GOT3 (cell line): ENCODE results near the gene TEX53.

Experiments used
- DNase-seq: peaks from one replicate; lab custom pipeline; 2025; ENCODE audit warnings: mixed read lengths; lab: John Stamatoyannopoulos, UW

Gene TEX53

DNA sequence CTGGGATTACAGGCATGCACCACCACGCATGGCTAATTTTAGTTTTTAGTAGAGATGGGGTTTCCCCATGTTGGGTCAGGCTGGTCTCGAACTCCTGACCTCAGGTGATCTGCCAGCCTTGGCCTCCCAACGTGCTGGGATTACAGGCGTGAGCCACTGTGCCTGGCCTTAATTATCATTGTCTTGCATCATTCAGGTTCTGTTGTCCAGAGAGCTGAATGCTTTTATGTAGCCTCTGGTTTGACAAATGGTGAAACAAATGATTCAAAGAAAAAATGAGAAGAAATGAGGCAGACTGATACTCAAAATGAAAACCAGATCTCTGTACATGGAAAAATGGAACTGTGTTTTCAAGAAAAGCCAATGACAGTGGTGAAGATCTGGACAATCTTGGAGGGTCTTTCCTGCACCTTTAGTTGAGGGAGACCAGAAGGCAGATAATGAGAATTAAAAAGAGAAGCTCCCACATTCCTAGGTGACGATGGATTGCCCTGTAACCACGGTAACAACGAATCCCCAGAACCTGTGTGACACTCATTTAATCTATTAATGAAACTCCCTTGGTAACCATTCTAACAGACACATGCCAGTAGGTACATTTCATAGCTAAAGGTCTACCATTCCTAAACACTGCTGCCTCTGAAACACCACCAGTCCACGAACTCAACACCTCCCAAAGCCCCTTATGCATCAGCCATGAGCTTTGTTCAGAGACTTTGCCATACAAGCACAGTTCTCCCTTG is 22.8 kb upstream of the TEX53 start:
- DNase-seq: no peak

GRCh38 chr9:114678795-114679194 is 21.2 kb upstream of the TEX53 start:
- DNase-seq: no peak

DNA sequence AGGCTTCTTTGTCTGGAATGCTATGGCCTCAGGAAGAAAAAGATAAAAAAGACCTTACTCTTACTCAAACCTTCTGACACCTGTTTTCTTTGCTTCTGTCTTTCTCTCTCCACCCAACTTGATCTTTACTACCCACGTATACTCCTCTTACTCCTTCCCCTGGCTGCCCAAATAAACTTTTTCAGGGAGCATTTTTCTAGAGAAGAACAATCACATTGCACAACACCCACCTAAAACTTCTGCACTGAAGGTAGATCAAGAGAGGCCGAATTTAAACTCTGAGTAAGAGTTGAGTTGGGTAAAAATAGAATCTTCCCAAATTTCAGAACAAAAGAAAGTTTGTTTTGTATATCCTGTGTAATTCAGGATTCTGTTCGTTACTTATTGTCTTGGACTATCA is 20.5 kb upstream of the TEX53 start:
- DNase-seq: no peak

- peak; percentile 42 for DNase-seq
These were observed 19.8 kb upstream of the TEX53 start for GRCh38 chr9:114677418-114677817.

DNA sequence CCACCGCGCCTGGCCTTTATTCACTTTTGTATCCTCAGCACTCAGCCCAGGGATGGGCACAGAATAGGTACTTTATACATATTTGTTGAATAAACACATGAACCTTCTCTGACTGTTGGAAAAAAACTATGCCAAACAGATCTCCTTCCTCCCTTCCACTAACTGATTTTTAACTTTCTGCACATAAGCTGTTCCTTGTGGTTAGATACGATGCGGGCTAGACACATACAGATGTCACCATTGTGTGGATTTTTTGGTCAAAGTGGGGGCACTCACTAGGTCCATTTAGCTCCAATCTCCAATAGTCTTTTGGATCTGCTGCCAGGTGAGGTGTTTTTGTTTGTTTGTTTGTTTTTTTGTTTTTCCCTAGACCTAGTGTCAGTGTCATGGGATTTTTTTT is 19.3 kb upstream of the TEX53 start:
- no peak for DNase-seq

DNA sequence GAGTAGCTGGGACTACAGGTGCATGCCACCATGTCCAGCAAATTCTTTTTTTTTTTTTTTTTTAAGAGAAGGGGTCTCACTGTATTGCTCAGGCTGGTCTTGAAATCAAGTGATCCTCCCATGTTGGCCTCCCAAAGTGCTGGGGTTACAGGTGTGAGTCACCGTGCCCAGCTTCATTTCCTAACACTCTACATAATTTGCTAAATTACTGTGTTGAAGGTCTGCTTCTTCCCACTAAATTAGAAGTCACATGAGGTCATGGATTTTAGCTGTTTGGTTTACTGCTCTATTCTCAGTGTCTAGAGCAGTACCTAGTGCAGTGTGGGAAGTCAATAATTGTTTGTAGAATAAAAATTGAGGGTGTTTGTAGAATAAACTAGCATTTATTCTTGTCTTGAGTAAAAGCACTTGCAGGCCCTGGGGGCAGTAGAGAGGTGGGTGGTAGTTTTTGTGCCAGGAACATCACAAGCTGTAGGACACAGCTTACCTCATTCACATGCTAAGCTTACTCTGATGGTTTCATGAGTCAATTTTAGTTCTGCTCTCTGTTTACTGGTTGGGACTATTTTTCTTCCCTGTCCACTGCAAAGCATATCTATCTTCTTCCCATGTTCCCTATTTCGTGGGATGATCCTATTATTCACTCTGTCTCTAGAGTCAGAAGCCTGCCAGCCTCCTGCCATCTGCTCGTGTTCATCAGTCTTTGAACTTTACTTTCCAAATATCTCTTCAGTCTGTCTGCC is 17.4 kb upstream of the TEX53 start:
- no peak for DNase-seq

GRCh38 chr9:114674076-114674797 is 16.6 kb upstream of the TEX53 start:
- no peak for DNase-seq

DNA sequence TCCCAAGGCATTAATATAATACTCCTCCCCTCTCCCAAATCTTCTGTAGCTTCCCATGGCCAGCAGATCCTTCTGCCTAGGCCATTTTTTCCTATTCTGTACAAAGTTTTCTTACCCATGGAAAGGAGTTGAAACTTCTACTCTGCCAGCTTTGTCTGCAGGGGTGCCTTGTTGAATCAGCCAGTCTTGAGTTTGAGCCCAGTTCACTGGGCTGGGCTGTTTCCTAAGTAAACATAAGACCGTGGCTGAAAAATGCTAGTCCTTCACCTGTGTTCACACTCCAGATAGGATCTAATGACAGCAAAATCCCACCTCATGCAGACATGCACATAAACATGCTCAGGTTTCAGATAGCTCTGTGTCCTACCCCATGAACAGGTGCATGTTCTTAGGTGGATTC is 14.0 kb upstream of the TEX53 start:
- DNase-seq: no peak

GRCh38 chr9:114669961-114670360 is 12.4 kb upstream of the TEX53 start:
- no peak for DNase-seq

DNA sequence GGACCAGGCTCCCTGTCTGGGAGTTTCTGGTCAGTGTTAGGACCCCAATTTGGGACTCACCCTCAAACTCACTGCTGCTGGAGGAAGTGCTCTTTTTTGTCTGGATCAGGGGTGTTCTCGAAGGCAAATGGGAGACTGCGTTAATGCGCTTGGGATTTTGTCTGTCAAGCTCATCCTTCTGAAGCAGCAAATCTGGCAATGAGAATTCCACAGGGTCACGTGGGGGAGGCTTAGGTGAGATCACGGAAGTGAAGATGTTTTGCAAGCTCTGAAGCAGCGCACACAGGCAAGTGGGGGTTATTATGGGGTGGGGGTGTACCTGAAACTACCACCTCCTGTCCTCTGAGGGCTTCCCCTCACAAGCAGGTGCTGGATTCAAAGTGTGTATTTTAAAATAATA is 10.5 kb upstream of the TEX53 start:
- DNase-seq: no peak

GRCh38 chr9:114666851-114667250 is 9.2 kb upstream of the TEX53 start:
- no peak for DNase-seq

- DNase-seq: no peak
These were observed 8.8 kb upstream of the TEX53 start for GRCh38 chr9:114666401-114666800.

GRCh38 chr9:114664181-114664580 is 6.6 kb upstream of the TEX53 start:
- DNase-seq: no peak

DNA sequence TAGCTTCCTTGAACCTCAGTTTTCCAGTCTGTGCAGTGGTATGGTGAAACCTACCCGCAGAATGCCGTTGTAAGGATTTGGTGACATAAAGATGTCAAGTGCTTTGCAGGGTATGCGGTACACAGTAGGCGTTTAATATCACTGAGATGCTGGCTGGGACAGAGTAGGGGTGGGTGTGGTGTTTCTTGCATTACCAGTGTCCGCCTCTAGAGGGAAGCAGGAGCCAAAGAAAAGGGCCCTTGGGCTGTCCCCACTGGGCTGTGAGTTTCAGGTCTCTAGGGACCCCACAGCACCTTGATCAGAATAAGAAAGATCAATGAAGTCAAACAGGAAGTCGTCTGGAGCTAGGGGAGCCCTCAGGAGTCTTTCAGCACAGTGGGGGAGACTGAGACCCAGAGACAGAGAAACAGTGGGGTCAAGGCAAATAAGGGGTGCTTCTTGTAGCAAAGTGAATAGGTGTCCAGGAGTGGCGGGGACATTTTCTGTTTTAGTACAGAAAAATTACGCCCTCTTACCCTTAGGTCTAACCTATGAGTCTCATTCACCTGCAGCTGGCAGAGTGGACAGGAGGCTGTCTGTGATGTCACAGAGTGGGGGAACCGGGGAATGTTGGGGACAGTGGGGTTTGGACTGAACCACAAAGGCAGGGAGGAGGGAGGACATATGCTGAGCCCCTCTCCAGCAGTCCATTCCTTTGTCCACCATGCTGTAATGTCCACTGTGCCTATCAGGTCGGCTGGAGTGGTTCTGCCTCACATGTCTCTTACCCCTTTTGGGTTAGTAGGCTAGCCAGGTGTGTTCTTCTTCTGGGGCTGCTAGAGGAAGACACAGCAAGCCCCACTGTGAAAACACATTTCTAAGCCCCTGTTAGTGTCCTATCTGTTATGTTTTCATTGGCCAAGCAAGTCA is 4.7 kb upstream of the TEX53 start:
- DNase-seq: no peak

GRCh38 chr9:114656301-114656700 is 1.3 kb downstream of the TEX53 start:
- no peak for DNase-seq

DNA sequence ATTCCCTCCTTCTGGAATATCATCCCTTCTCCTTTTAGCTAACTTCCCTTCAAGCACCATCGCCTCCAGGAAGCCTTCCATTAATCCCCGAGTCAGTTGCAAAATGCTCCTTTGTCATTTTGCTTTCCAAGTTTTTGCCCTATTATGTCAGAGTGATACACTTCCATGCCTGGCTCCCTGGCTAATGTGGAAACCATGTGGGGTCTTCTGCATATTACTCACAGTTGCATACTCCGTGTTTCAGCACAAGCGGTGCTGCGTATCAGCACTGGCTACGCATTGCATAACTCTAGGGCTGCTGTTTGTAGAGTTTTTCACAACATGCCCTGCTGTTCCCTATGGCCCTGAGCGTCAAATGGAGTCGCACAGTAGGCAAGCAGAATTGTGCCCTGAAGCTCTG is 1.9 kb downstream of the TEX53 start:
- DNase-seq: no peak

GRCh38 chr9:114653556-114654159 is 3.9 kb downstream of the TEX53 start:
- no peak for DNase-seq

DNA sequence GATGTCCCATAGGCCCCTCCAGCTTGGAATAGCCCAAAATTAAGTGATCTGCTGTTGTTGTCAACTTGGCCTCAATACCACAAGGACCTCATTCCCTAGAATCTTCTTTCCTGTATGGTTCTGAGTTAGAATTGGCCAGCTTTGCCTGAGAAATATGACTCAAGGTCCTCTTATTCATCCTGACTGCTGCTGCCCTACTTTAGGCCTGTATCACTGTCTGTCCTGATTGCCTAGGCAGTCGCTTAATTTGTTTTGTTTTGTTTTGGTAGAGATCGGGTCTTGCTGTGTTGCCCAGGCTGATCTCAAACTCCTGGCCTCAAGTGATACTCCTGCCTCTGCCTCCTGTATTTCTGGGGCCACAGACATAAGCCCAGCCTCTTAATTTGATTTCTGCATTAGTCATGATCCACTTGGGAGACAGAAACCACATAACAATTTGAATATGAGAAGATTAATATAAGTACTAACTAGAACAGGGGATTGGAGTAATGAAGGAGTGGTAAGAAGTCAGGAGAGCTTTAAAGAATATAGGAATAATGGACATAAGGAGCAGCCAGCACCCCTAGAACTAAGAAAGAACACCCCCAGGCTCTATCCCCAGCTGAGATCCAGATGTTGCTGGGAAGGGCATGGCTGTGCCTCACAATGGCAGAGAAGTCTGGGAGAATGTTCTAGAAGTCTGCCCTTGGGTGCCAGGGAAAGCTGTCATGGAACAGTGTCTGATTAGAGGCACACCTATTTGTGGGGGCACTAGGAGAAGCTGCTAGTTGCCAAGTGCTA is 4.6 kb downstream of the TEX53 start:
- DNase-seq: no peak

- DNase-seq: no peak
These were observed 13.7 kb downstream of the TEX53 start for GRCh38 chr9:114643896-114644295.

GRCh38 chr9:114643001-114643400 is 14.6 kb downstream of the TEX53 start:
- DNase-seq: no peak

DNA sequence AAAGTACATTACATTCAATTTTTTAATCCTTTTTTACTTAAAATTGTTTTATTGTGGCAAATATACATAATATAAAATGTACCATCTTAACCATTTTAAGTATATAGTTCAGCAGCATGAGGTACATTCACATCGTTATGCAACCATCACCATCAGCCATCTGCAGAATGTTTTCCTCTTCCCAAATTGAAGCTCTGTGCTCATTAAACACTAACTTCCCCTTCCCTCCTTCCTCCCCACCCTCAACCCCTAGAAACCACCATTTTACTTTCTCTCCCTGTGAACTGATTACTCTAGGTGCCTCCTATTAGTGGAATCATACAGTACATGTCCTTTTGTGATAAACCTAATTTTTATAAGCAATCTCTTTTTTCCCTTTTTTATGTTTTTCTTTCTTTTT is 15.6 kb downstream of the TEX53 start:
- DNase-seq: no peak
